ENCODE measurements around the gene ACTN2.
A peak's percentile ranks its signal among the peaks of the same experiment; 100 is the strongest.

Gene ACTN2

GRCh38 chr1:236768601-236769000 lies 82.3 kb downstream of the ACTN2 start:
- no peak for TF ChIP-seq EZH2 (IDR thresholded peaks at IDR 0.05; ENCODE audit: borderline replicate concordance, low read depth, low read length, severe bottlenecking)
- TF ChIP-seq CTCF (IDR thresholded peaks at IDR 0.05; ENCODE audit: borderline replicate concordance, extremely low read depth, low read length, poor library complexity, severe bottlenecking): no peak
- no peaks in the 10 kb centered on the region for H3K9me3 ChIP-seq (ENCODE audit: insufficient read depth, low read length, severe bottlenecking)
- no peaks in the 10 kb centered on the region for H3K4me1 ChIP-seq (ENCODE audit: insufficient read depth, low read length)
- no peak for DNase-seq
- no peak overlapping the region for H3K4me2 ChIP-seq (ENCODE audit: insufficient read depth, low read length)
- H3K79me2 ChIP-seq (ENCODE audit: insufficient read depth, low read length): no peaks in the 10 kb centered on the region
- peaks cover 8% of the 10 kb centered on the region for H3K27me3 ChIP-seq (ENCODE audit: insufficient read depth, low read length, poor library complexity)
- no peak overlapping the region for H3K27ac ChIP-seq (ENCODE audit: low read length)
- no peaks in the 10 kb centered on the region for H3K36me3 ChIP-seq (ENCODE audit: insufficient read depth, low read length)
- H4K20me1 ChIP-seq (ENCODE audit: insufficient read depth, low read length): no peaks in the 10 kb centered on the region
- H2AFZ ChIP-seq (ENCODE audit: low read depth, low read length): no peak overlapping the region
- no peak overlapping the region for H3K4me3 ChIP-seq (ENCODE audit: low read depth in 1 of 2, low read length in 2 of 2)
- no peak overlapping the region for H3K9ac ChIP-seq (ENCODE audit: low read depth, low read length)
- ATAC-seq (ENCODE audit: insufficient read depth, low read depth): peak; percentile 64; the same call in 2 of the 3 replicates

GRCh38 chr1:236773919-236774318 lies 87.6 kb downstream of the ACTN2 start:
- Histone ChIP-seq H3K27me3 (ENCODE audit: insufficient read depth, low read length, poor library complexity) (peaks cover 4% of the 10 kb centered on the region), H3K4me3 (ENCODE audit: low read depth in 1 of 2, low read length in 2 of 2) (no peak overlapping the region), H3K4me2 (ENCODE audit: insufficient read depth, low read length) (no peak overlapping the region), H4K20me1 (ENCODE audit: insufficient read depth, low read length) (no peaks in the 10 kb centered on the region), H3K27ac (ENCODE audit: low read length) (no peak overlapping the region), H2AFZ (ENCODE audit: low read depth, low read length) (no peak overlapping the region), H3K9ac (ENCODE audit: low read depth, low read length) (no peak overlapping the region), H3K4me1 (ENCODE audit: insufficient read depth, low read length) (no peaks in the 10 kb centered on the region), H3K79me2 (ENCODE audit: insufficient read depth, low read length) (no peaks in the 10 kb centered on the region), H3K36me3 (ENCODE audit: insufficient read depth, low read length) (no peaks in the 10 kb centered on the region), H3K9me3 (ENCODE audit: insufficient read depth, low read length, severe bottlenecking) (peaks cover 3% of the 10 kb centered on the region)
- DNase-seq (no peak), ATAC-seq (ENCODE audit: insufficient read depth, low read depth) (no peak)
- TF ChIP-seq EZH2 (IDR thresholded peaks at IDR 0.05; ENCODE audit: borderline replicate concordance, low read depth, low read length, severe bottlenecking) (no peak), CTCF (IDR thresholded peaks at IDR 0.05; ENCODE audit: borderline replicate concordance, extremely low read depth, low read length, poor library complexity, severe bottlenecking) (no peak)

- ATAC-seq (ENCODE audit: insufficient read depth, low read depth): no peak
- peaks cover 3% of the 10 kb centered on the region for H3K27me3 ChIP-seq (ENCODE audit: insufficient read depth, low read length, poor library complexity)
- H3K36me3 ChIP-seq (ENCODE audit: insufficient read depth, low read length): no peaks in the 10 kb centered on the region
- peaks cover 7% of the 10 kb centered on the region for H3K9me3 ChIP-seq (ENCODE audit: insufficient read depth, low read length, severe bottlenecking)
- H3K4me1 ChIP-seq (ENCODE audit: insufficient read depth, low read length): no peaks in the 10 kb centered on the region
- no peak overlapping the region for H3K4me3 ChIP-seq (ENCODE audit: low read depth in 1 of 2, low read length in 2 of 2)
- H3K9ac ChIP-seq (ENCODE audit: low read depth, low read length): no peak overlapping the region
- H3K79me2 ChIP-seq (ENCODE audit: insufficient read depth, low read length): no peaks in the 10 kb centered on the region
- H3K4me2 ChIP-seq (ENCODE audit: insufficient read depth, low read length): no peak overlapping the region
- no peak for TF ChIP-seq EZH2 (IDR thresholded peaks at IDR 0.05; ENCODE audit: borderline replicate concordance, low read depth, low read length, severe bottlenecking)
- peak; percentile 16 for TF ChIP-seq CTCF (IDR thresholded peaks at IDR 0.05; ENCODE audit: borderline replicate concordance, extremely low read depth, low read length, poor library complexity, severe bottlenecking)
- no peak for DNase-seq
- H3K27ac ChIP-seq (ENCODE audit: low read length): no peak overlapping the region
- H2AFZ ChIP-seq (ENCODE audit: low read depth, low read length): no peak overlapping the region
- H4K20me1 ChIP-seq (ENCODE audit: insufficient read depth, low read length): no peaks in the 10 kb centered on the region
Observed at GRCh38 chr1:236774926-236775325, 88.6 kb downstream of the ACTN2 start.

DNA sequence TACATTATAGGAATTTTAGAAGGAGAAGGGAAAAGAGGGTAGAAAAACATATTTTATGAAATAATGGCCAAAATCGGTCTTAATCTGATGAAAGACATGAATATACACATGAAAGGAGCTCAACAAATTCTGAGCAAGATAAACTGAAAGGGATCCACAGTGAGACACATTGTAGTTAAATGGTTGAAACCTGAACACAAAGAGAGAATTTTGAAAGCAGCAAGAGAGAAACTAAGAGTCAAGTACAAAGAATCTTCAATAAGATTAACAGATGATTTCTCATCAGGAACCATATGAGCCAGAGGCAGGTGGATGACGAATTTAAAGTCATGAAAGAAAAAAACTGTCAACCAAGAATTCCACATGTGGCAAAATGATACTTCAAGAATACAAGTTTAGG lies 93.0 kb downstream of the ACTN2 start:
- H3K36me3 ChIP-seq (ENCODE audit: insufficient read depth, low read length): no peaks in the 10 kb centered on the region
- H3K27ac ChIP-seq (ENCODE audit: low read length): no peak overlapping the region
- H3K27me3 ChIP-seq (ENCODE audit: insufficient read depth, low read length, poor library complexity): no peaks in the 10 kb centered on the region
- no peak overlapping the region for H2AFZ ChIP-seq (ENCODE audit: low read depth, low read length)
- TF ChIP-seq EZH2 (IDR thresholded peaks at IDR 0.05; ENCODE audit: borderline replicate concordance, low read depth, low read length, severe bottlenecking): no peak
- no peak for TF ChIP-seq CTCF (IDR thresholded peaks at IDR 0.05; ENCODE audit: borderline replicate concordance, extremely low read depth, low read length, poor library complexity, severe bottlenecking)
- H3K4me2 ChIP-seq (ENCODE audit: insufficient read depth, low read length): no peak overlapping the region
- no peaks in the 10 kb centered on the region for H4K20me1 ChIP-seq (ENCODE audit: insufficient read depth, low read length)
- ATAC-seq (ENCODE audit: insufficient read depth, low read depth) (no peak), DNase-seq (no peak)
- H3K9ac ChIP-seq (ENCODE audit: low read depth, low read length): no peak overlapping the region
- H3K4me1 ChIP-seq (ENCODE audit: insufficient read depth, low read length): no peaks in the 10 kb centered on the region
- H3K9me3 ChIP-seq (ENCODE audit: insufficient read depth, low read length, severe bottlenecking): peaks cover 7% of the 10 kb centered on the region
- no peak overlapping the region for H3K4me3 ChIP-seq (ENCODE audit: low read depth in 1 of 2, low read length in 2 of 2)
- no peaks in the 10 kb centered on the region for H3K79me2 ChIP-seq (ENCODE audit: insufficient read depth, low read length)

Data from DND-41 (cell line).